GM10847 (cell line): ENCODE data around the gene LYPD3.

Experiments used
- POLR2A ChIP-seq: IDR thresholded peaks from 2 replicates; pipeline ENCODE4 v1.6.1; 2011; ENCODE audit not compliant: insufficient read length; ENCODE audit errors: extremely low read depth

The LYPD3 gene

GRCh38 chr19:43495082-43495481, 29.7 kb upstream of the LYPD3 start:
- TF ChIP-seq POLR2A = no peak

GRCh38 chr19:43490759-43491158, 25.4 kb upstream of the LYPD3 start:
- TF ChIP-seq POLR2A = no peak

- no peak for TF ChIP-seq POLR2A
These were observed 24.7 kb upstream of the LYPD3 start for GRCh38 chr19:43489979-43490599.

GRCh38 chr19:43489310-43489709, 23.9 kb upstream of the LYPD3 start:
- TF ChIP-seq POLR2A = no peak

GRCh38 chr19:43488179-43488578, 22.8 kb upstream of the LYPD3 start:
- TF ChIP-seq POLR2A = no peak

GRCh38 chr19:43486412-43486811, 21.0 kb upstream of the LYPD3 start:
- TF ChIP-seq POLR2A = no peak

- no peak for TF ChIP-seq POLR2A
These were observed 20.5 kb upstream of the LYPD3 start for GRCh38 chr19:43485951-43486350.

GRCh38 chr19:43483281-43483680, 17.9 kb upstream of the LYPD3 start:
- no peak for TF ChIP-seq POLR2A

GRCh38 chr19:43482193-43482592, 16.8 kb upstream of the LYPD3 start:
- TF ChIP-seq POLR2A = no peak

- TF ChIP-seq POLR2A = no peak
These were observed 16.3 kb upstream of the LYPD3 start for GRCh38 chr19:43481701-43482100.

- no peak for TF ChIP-seq POLR2A
These were observed 15.2 kb upstream of the LYPD3 start for GRCh38 chr19:43480574-43480973.

GRCh38 chr19:43479961-43480561, 14.7 kb upstream of the LYPD3 start:
- TF ChIP-seq POLR2A = no peak

GRCh38 chr19:43479226-43479625, 13.8 kb upstream of the LYPD3 start:
- no peak for TF ChIP-seq POLR2A

GRCh38 chr19:43478323-43478722, 12.9 kb upstream of the LYPD3 start:
- no peak for TF ChIP-seq POLR2A

- no peak for TF ChIP-seq POLR2A
These were observed 11.2 kb upstream of the LYPD3 start for GRCh38 chr19:43476606-43477005.

- TF ChIP-seq POLR2A = no peak
These were observed 9.7 kb upstream of the LYPD3 start for GRCh38 chr19:43474986-43475705.
